GM13977 (cell line): ENCODE data around the gene MAU2.
"Not testable (repeated sequence)": the region's sequence is repeated elsewhere in the genome, so short reads cannot be mapped to it uniquely, and the experiment has no call there.

ENCODE experiments used
- DNase-seq: peaks from one replicate; pipeline ENCODE4 v3.0.0; 2012; ENCODE audit warnings: low spot score
- CTCF ChIP-seq: IDR thresholded peaks from 2 replicates; pipeline ENCODE4 v1.5.1; 2012; ENCODE audit warnings: mild to moderate bottlenecking, control low read depth; ENCODE audit not compliant: insufficient read depth; ENCODE audit errors: extremely low read depth, missing control alignments
- in situ Hi-C: fragments of 300-500 bp; cut with MboI; formaldehyde crosslinking; loops from one replicate; pipeline ENCODE4 v1.12.0; 2022; ENCODE audit warnings: low sequenced_read_pairs, low pct_unique_long_range_greater_than_20kb, mixed read lengths, inconsistent platforms; ENCODE audit not compliant: unreplicated experiment

The MAU2 gene

DNA sequence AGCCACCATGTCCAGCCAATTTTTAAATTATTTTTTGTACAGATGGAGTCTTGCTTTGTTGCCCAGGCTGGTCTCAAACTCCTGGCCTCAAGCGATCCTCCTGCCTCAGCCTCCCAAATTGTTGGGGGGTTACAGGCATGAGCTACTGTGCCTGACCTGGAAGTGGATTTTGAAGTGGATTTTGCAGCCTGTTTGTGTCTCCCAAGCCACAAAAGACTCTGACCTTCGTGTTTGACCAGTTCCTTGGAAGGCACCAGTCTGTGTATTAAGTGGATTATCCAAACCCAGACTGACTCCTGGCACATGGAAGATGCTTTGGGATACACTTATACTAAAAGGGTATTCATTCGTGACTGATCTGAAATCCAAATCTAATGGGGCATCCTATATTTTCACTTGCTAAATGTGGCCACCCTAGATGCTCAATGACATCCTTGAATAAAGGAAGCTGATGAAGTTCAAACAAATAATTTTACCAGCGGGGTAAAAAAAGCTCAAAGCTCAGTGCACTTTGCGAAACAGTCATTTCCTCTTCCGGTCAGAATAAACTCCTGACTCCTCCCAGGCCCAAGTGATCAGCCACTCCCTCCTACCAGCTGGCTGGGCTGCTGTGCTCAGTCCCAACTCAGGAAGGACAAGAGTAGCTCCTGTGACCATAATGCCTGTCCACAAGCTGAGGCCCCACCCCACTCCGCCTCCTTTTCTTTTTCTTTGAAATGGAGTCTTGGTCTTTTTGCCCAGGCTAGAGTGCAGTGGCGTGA, 52.2 kb downstream of the MAU2 start:
- DNase-seq = peak; percentile 65

DNA sequence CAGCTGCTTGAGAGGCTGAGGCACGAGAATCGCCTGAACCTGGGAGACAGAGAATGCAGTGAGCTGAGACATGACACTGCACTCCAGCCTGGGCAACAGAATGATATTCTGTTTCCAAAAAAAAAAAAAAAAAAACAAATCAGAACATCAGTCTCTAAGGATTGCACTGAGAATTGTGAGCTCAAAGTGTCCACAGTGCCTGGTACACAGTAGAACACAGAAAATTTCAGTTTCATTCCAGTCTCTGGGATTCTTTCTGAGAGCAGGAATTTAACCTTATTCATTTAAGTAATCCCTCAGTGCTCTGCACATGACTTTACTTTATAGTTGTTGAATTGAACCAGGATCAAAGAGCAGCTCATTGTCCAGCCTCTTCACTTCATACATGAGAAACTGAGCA, 58.9 kb downstream of the MAU2 start:
- no peak for TF ChIP-seq CTCF
- DNase-seq = no peak
- in situ Hi-C loops = no loop called here

More for the DNA sequence above, 52.2 kb downstream of the MAU2 start:
- in situ Hi-C loops = no loop called here
- TF ChIP-seq CTCF = no peak

GRCh38 chr19:19380316-19380715, 59.7 kb downstream of the MAU2 start:
- DNase-seq, in situ Hi-C loops: not testable (repeated sequence)

DNA sequence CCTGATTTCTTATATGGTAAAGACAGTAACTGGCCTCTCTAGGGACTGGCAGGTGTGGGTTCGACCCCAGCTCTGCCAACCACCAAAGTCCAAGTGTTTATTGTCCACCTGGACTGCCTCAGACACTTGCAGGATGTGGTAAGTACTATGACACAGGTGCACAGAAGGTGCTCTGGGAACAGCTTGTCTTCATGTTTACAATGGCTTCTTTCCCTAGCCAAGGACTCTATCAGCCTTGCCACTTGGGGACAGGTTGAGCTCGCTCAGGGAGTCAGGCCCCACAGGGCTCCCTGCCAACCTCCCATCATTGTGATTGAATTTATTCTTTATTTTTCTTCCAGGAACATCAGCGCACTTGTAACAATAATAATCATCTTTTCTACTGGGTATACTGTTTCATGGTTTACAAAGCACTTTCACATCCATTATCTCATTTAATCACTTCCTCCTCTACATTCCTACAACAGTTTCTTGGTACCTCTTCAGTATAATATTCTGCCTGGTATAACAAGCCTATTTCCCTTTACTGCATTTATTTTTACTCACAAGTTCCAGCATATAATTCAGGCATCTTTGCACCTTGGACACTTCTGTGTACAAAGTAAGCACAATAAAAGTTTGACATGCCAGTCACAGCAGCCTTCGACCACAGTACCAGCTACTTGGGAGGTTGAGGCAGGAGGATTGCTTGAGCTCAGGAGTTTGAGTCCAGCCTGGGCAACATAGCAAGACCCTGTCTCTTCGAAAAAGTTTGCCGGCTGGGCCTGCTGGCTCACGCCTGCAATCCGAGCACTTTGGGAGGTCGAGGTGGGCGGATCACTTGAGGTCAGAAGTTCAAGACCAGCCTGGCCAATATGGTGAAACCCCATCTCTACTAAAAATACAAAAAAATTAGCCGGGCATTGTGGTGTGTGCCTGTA, 60.6 kb downstream of the MAU2 start:
- DNase-seq = no peak
- in situ Hi-C loops = no loop called here
- TF ChIP-seq CTCF = no peak

DNA sequence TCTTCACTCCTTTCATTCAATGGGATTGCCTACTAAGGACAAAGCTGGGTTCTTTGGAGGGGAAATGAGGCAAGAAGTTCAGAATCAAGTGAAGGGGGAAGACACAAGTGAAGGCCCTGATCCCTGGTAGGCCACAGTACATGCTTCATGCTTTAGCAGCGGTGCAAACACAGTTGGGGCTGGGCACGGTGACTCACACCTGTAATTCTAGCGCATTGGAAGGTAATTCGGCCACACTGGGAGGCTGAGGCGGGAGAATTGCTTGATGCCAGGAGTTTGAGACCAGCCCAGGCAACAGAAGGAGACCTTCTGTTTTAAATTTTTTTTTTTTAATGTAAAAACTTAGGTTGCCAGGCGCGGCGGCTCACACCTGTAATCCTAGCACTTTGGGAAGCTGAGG, 61.5 kb downstream of the MAU2 start:
- TF ChIP-seq CTCF = no peak
- in situ Hi-C loops = no loop called here

GRCh38 chr19:19384486-19384885, 63.9 kb downstream of the MAU2 start:
- TF ChIP-seq CTCF = no peak
- in situ Hi-C loops = no loop called here
- DNase-seq = no peak

More for the DNA sequence above, 61.5 kb downstream of the MAU2 start:
- no peak for DNase-seq
